ENCODE results near the gene CIAO2B. TPM values are rescaled to one million over a fixed set of nuclear protein-coding genes. Genes with fewer than 3 reads are reported as not detected.

The CIAO2B gene
- total and polyA plus RNA-seq, 7 donors, result 71.7 to 219 (median 121) TPM

GRCh38 chr16:66947302-66948065 is 13.3 kb upstream of the CIAO2B start:
- peak; percentile 87 for DNase-seq
- H3K4me1 ChIP-seq, result peaks cover 0 to 20% (median 15%) of the 10 kb centered on the region in 4 donors
- H3K27ac ChIP-seq, result peak overlapping the region in 1 of 4 donors; percentile 3
- H3K27me3 ChIP-seq, result peaks cover 0 to 38% (median 3%) of the 10 kb centered on the region in 3 donors
- WGBS, 2 donors, result 0 to 1% methylated on average over 22 of the region's 23 CpGs
- H3K4me3 ChIP-seq, result peak overlapping the region; percentile 27 to 58 (median 52)
- H3K9me3 ChIP-seq, result no peaks in the 10 kb centered on the region
- intact Hi-C loops (cut with DNase I), result no loop called here
- TF ChIP-seq EP300 (IDR thresholded peaks at IDR 0.05) (no peak), CTCF (IDR thresholded peaks at IDR 0.05) (peak; percentile 77 to 90 (median 89)), POLR2A (IDR thresholded peaks at IDR 0.05) (no peak), POLR2AphosphoS5 (IDR thresholded peaks at IDR 0.05) (peak in 3 of 4 donors; percentile 8 to 11 (median 9))
- H3K36me3 ChIP-seq, result peaks cover 4 to 16% (median 11%) of the 10 kb centered on the region in 4 donors

GRCh38 chr16:66946974-66947301 is 12.7 kb upstream of the CIAO2B start:
- WGBS, 2 donors, result 26 to 39% methylated on average over 5 of the region's 5 CpGs
- Histone ChIP-seq H3K4me1 (peaks cover 0 to 20% (median 15%) of the 10 kb centered on the region in 4 donors), H3K27ac (no peak overlapping the region), H3K27me3 (peaks cover 0 to 33% (median 3%) of the 10 kb centered on the region in 3 donors), H3K36me3 (peaks cover 7 to 22% (median 15%) of the 10 kb centered on the region in 4 donors), H3K9me3 (no peaks in the 10 kb centered on the region), H3K4me3 (no peak overlapping the region)
- no peak for TF ChIP-seq CTCF (IDR thresholded peaks at IDR 0.05)
- TF ChIP-seq POLR2AphosphoS5 (IDR thresholded peaks at IDR 0.05), result no peak
- TF ChIP-seq POLR2A (IDR thresholded peaks at IDR 0.05), result no peak
- no peak for TF ChIP-seq EP300 (IDR thresholded peaks at IDR 0.05)
- intact Hi-C loops (cut with DNase I), result no loop called here
- DNase-seq, result no peak

GRCh38 chr16:66946541-66946940 is 12.3 kb upstream of the CIAO2B start:
- Histone ChIP-seq H3K4me3 (no peak overlapping the region), H3K27me3 (peaks cover 0 to 29% (median 3%) of the 10 kb centered on the region in 3 donors), H3K27ac (no peak overlapping the region), H3K4me1 (peaks cover 0 to 20% (median 15%) of the 10 kb centered on the region in 4 donors), H3K36me3 (peaks cover 10 to 25% (median 19%) of the 10 kb centered on the region in 4 donors), H3K9me3 (no peaks in the 10 kb centered on the region)
- no peak for DNase-seq
- 70 to 82% methylated on average over 7 of the region's 7 CpGs for WGBS, 2 donors
- TF ChIP-seq CTCF (IDR thresholded peaks at IDR 0.05) (no peak), POLR2AphosphoS5 (IDR thresholded peaks at IDR 0.05) (no peak), POLR2A (IDR thresholded peaks at IDR 0.05) (no peak), EP300 (IDR thresholded peaks at IDR 0.05) (no peak)
- intact Hi-C loops (cut with DNase I), result no loop called here

GRCh38 chr16:66945939-66946338 is 11.7 kb upstream of the CIAO2B start:
- peaks cover 0 to 20% (median 15%) of the 10 kb centered on the region in 4 donors for H3K4me1 ChIP-seq
- intact Hi-C loops (cut with DNase I), result no loop called here
- H3K36me3 ChIP-seq, result peaks cover 12 to 32% (median 25%) of the 10 kb centered on the region in 4 donors
- no peaks in the 10 kb centered on the region for H3K9me3 ChIP-seq
- peaks cover 0 to 23% (median 3%) of the 10 kb centered on the region in 3 donors for H3K27me3 ChIP-seq
- WGBS, 2 donors, result 48 to 86% methylated on average over 4 of the region's 4 CpGs
- no peak overlapping the region for H3K4me3 ChIP-seq
- no peak for DNase-seq
- TF ChIP-seq CTCF (IDR thresholded peaks at IDR 0.05) (no peak), POLR2AphosphoS5 (IDR thresholded peaks at IDR 0.05) (no peak), EP300 (IDR thresholded peaks at IDR 0.05) (no peak), POLR2A (IDR thresholded peaks at IDR 0.05) (no peak)
- no peak overlapping the region for H3K27ac ChIP-seq

Data from sigmoid colon (tissue), 7 donors.